Duodenal mucosa (tissue), 2 donors: Measurements from ENCODE around the gene VPS52.
"Not testable (repeated sequence)": the region's sequence is repeated elsewhere in the genome, so short reads cannot be mapped to it uniquely, and the experiment has no call there.

Experiments used
- H3K27ac ChIP-seq: one replicate; pipeline ENCODE4 v1.7.0; 2013; ENCODE audit warnings: low read depth, low read length
- H3K27me3 ChIP-seq, 2 donors: one replicate each; pipeline ENCODE4 v1.7.0; 2013; ENCODE audit warnings: low read length in 2 of 2, control low read depth in 1 of 2; ENCODE audit not compliant: insufficient read depth in 2 of 2, control insufficient read depth in 1 of 2
- H3K36me3 ChIP-seq, 2 donors: one replicate each; pipeline ENCODE4 v1.7.0; 2013; ENCODE audit warnings: low read length in 2 of 2, control low read depth in 1 of 2; ENCODE audit not compliant: insufficient read depth in 2 of 2, control insufficient read depth in 1 of 2
- H3K4me1 ChIP-seq, 2 donors: one replicate each; pipeline ENCODE4 v1.7.0; 2013; ENCODE audit warnings: low read length in 2 of 2, control low read depth in 1 of 2; ENCODE audit not compliant: insufficient read depth in 2 of 2, control insufficient read depth in 1 of 2
- H3K4me3 ChIP-seq, 2 donors: one replicate each; pipeline ENCODE4 v1.7.0; 2013; ENCODE audit warnings: low read length in 2 of 2, low read depth in 1 of 2
- H3K9ac ChIP-seq, 2 donors: one replicate each; pipeline ENCODE4 v1.7.0; 2013; ENCODE audit warnings: low read length in 2 of 2, low read depth in 1 of 2
- H3K9me3 ChIP-seq, 2 donors: one replicate each; pipeline ENCODE4 v1.7.0; 2013; ENCODE audit warnings: low read length in 2 of 2, control low read depth in 1 of 2; ENCODE audit not compliant: control insufficient read depth in 1 of 2

The VPS52 gene

DNA sequence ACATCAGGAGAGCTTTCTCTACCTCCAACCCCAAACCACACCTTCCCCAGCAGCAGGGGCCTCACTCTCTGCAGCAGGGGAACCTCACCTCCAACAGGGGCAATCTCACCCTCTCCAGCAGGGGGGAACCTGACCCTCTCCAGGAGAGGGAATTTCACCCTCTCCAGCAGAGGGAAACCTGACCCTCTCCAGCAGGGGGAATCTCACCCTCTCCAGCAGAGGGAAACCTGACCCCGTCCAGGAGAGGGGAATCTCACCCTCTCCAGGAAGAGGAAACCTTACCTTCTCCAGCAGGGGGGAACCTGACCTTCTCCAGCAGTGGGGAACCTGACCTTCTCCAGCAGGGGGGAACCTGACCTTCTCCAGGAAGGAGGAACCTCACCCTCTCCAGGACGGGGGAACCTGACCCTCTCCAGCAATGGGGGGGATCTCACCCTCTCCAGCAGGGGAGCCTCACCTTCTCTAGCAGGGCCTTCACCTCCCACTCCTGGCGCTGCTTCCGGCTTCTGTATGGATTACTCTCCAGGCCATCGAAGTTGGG is 8.4 kb upstream of the VPS52 start:
- H3K4me1 ChIP-seq, result peaks cover 25 to 29% of the 10 kb centered on the region in 2 donors
- H3K27me3 ChIP-seq, result no peaks in the 10 kb centered on the region
- H3K4me3 ChIP-seq, result no peak overlapping the region
- no peaks in the 10 kb centered on the region for H3K9me3 ChIP-seq
- peaks cover 32 to 64% of the 10 kb centered on the region in 2 donors for H3K36me3 ChIP-seq
- H3K9ac ChIP-seq, result no peak overlapping the region
- no peak overlapping the region for H3K27ac ChIP-seq

DNA sequence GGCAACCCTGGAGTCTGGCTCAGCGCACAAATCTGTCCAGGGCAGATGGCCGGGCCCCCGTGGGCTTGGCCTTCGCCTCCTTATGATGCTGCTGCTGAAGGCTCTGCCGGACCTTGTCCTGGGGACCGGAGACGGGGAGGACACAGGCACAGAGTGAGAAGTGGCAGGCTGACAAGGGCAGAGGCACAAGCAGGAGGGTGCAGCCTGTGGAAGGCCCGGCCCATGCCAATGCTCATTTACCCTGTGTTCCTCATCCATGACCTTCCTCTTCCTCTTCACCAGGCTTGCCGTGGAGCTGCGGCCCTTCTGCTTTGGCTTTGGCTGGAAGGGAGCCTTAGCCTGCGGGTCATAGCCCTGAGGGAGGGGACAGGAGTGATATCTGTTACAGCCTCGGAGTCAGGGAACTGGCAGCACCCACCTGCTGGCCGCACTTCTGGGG is 7.6 kb upstream of the VPS52 start:
- no peak overlapping the region for H3K27ac ChIP-seq
- no peak overlapping the region for H3K9ac ChIP-seq
- no peaks in the 10 kb centered on the region for H3K9me3 ChIP-seq
- peaks cover 36 to 65% of the 10 kb centered on the region in 2 donors for H3K36me3 ChIP-seq
- no peaks in the 10 kb centered on the region for H3K27me3 ChIP-seq
- H3K4me3 ChIP-seq, result no peak overlapping the region
- peaks cover 33 to 37% of the 10 kb centered on the region in 2 donors for H3K4me1 ChIP-seq

DNA sequence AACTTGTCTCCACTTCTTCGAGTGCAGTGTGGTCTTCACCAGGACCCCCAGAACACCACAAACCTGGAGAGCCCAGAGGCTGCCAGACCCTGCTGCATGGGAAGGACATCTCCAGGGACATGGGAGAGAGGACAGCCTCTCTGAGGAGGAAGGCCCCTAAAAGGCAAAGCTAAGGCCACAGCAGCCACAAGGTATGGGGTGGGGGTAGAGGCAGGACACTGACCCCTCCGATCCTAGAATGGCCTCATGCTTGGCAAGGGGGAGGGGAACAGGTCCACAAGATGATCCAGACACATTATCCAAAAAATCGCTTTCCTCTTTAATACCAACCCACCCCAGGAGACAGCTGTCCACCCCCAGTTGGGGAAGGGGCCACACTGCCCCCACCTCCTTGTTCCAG is 7.1 kb upstream of the VPS52 start:
- Histone ChIP-seq H3K27me3 (no peaks in the 10 kb centered on the region), H3K27ac (no peak overlapping the region), H3K9me3 (no peaks in the 10 kb centered on the region), H3K9ac (no peak overlapping the region), H3K4me3 (no peak overlapping the region), H3K36me3 (peaks cover 38 to 63% of the 10 kb centered on the region in 2 donors), H3K4me1 (peaks cover 36 to 41% of the 10 kb centered on the region in 2 donors)

DNA sequence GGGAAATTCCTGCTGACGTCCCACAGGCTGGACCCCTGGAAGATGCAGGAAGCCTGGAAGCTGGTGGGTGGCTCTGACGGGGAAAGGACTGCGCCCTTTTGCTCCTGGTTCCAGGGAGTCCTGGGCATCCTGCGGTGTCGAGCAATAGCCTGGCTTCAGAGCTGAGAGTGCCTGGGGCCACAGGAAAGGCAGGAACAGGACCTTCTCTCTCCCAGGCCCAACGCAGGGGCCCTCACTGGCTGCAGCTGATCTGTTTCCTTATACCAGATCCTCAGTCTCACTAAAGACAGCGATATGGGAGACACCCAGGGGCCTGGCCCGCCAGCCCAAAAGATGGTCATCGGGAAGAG is 6.7 kb upstream of the VPS52 start:
- Histone ChIP-seq H3K27ac (no peak overlapping the region), H3K27me3 (no peaks in the 10 kb centered on the region), H3K9me3 (no peaks in the 10 kb centered on the region), H3K4me1 (peaks cover 36 to 46% of the 10 kb centered on the region in 2 donors), H3K9ac (no peak overlapping the region), H3K4me3 (no peak overlapping the region), H3K36me3 (peaks cover 36 to 59% of the 10 kb centered on the region in 2 donors)

DNA sequence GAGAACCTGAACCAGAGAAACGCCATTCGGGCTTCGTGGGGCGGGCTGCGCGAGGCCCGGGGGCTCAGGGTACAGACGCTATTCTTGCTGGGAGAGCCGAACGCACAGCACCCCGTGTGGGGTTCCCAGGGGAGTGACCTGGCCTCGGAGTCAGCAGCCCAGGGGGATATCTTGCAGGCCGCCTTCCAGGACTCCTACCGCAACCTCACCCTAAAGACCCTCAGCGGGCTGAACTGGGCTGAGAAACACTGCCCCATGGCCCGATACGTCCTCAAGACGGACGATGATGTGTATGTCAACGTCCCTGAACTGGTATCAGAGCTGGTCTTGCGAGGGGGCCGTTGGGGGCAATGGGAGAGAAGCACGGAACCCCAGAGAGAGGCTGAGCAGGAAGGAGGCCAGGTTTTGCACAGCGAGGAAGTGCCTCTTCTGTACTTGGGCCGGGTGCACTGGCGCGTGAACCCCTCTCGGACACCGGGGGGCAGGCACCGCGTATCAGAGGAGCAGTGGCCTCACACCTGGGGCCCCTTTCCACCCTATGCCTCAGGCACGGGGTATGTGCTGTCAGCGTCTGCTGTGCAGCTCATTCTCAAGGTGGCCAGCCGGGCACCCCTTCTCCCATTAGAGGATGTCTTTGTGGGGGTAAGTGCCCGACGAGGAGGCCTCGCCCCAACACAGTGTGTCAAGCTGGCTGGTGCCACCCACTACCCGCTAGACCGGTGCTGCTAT is 6.2 kb upstream of the VPS52 start:
- Histone ChIP-seq H3K9me3 (no peaks in the 10 kb centered on the region), H3K27me3 (no peaks in the 10 kb centered on the region), H3K4me1 (peaks cover 41 to 51% of the 10 kb centered on the region in 2 donors), H3K9ac (peak overlapping the region; percentile 75 to 86), H3K27ac (peak overlapping the region; percentile 85), H3K4me3 (peak overlapping the region; percentile 80 to 85), H3K36me3 (peaks cover 36 to 58% of the 10 kb centered on the region in 2 donors)

DNA sequence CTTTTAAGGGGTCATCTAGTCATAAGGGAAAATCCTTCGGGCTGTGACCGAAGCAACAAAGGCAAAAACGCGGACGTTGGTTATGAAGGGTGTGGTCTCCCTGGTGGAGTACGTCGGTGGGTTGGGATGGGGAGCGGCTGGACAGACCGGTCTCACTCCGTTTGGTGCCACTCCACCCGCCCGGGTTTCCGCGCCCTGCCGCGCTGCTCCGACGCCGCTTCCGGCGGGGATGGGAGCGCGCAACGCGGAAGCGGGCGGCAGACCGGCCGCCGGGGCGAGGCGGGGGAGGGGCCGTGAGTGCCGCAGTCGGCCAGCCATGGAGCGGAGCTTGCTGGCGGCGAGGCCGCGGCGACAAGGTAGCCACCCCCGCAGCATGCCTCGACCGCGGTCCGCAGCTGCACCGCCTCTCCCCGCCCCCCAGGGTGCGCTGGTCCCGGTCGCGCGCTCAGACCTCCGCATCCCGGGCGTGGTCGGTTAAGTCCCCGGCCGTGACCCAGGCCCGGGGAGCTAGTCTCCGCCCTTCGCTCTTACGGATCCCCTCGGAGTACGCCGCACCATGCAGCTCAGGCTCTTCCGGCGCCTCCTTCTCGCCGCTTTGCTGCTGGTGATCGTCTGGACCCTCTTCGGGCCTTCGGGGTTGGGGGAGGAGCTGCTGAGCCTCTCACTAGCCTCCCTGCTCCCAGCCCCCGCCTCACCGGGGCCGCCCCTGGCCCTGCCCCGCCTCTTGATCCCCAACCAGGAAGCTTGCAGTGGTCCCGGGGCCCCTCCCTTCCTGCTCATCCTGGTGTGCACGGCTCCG is 5.4 kb upstream of the VPS52 start, which contains the start of gene B3GALT4:
B3GALT4 (plus strand) TSS at position 260 of the 799 bp plus-strand sequence; CDS start at position 557, 297 bp downstream.
- no peaks in the 10 kb centered on the region for H3K9me3 ChIP-seq
- peak within 1 kb of the TSS; percentile 80 to 85 for H3K4me3 ChIP-seq
- no peaks in the 10 kb centered on the region for H3K27me3 ChIP-seq
- peaks cover 36 to 58% of the 10 kb centered on the region in 2 donors for H3K36me3 ChIP-seq
- H3K4me1 ChIP-seq, result peaks cover 45 to 57% of the 10 kb centered on the region in 2 donors
- H3K27ac ChIP-seq, result peak within 1 kb of the TSS; percentile 85
- peak within 1 kb of the TSS; percentile 75 to 86 for H3K9ac ChIP-seq

DNA sequence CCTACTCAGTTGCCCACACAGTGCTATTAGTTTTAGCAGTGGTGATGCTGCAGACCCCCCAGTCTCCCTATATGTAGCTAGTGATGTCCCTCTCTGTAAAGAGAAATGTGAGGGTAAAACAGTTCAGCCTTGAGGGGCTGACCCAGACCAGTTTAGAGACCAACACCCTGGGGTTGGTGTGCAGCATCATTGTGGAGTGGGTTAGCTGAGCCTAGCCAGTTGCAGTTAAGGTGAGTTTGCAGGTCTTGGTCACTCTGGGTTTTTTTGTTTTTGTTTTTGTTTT is 4.8 kb upstream of the VPS52 start:
- Histone ChIP-seq H3K9me3 (no peaks in the 10 kb centered on the region), H3K27me3 (no peaks in the 10 kb centered on the region), H3K4me1 (peaks cover 45 to 57% of the 10 kb centered on the region in 2 donors), H3K9ac (peak overlapping the region; percentile 75 to 86), H3K36me3 (peaks cover 33 to 53% of the 10 kb centered on the region in 2 donors), H3K4me3 (peak overlapping the region; percentile 80 to 85), H3K27ac (peak overlapping the region; percentile 80)

DNA sequence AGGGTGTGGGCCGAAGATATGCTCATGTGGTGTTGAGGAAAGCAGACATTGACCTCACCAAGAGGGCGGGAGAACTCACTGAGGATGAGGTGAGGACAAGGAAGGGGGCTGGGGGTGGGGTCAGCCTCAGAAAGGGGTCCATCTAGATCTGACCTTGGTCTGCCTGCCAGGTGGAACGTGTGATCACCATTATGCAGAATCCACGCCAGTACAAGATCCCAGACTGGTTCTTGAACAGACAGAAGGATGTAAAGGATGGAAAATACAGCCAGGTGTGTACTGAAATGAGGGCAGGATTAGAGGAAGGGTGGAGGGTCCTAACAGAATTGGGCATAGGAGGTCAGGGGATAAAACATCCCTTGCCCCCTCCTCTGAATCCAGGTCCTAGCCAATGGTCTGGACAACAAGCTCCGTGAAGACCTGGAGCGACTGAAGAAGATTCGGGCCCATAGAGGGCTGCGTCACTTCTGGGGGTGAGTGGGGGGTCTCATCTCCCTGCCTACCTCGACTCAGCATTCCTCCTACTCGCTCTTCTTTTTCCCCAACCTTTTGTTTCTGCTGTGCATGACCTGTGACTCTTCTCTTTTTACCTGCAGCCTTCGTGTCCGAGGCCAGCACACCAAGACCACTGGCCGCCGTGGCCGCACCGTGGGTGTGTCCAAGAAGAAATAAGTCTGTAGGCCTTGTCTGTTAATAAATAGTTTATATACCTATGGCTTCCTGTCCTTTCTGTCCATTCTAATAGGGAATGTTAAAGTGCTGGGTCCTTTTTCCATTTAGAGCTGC is 4.3 kb upstream of the VPS52 start:
- Histone ChIP-seq H3K9ac (peak overlapping the region; percentile 75 to 86), H3K36me3 (peaks cover 28 to 49% of the 10 kb centered on the region in 2 donors), H3K4me1 (peaks cover 47 to 59% of the 10 kb centered on the region in 2 donors), H3K4me3 (peak overlapping the region; percentile 80 to 85)
- not testable (repeated sequence) for H3K27ac ChIP-seq, H3K9me3 ChIP-seq, H3K27me3 ChIP-seq

DNA sequence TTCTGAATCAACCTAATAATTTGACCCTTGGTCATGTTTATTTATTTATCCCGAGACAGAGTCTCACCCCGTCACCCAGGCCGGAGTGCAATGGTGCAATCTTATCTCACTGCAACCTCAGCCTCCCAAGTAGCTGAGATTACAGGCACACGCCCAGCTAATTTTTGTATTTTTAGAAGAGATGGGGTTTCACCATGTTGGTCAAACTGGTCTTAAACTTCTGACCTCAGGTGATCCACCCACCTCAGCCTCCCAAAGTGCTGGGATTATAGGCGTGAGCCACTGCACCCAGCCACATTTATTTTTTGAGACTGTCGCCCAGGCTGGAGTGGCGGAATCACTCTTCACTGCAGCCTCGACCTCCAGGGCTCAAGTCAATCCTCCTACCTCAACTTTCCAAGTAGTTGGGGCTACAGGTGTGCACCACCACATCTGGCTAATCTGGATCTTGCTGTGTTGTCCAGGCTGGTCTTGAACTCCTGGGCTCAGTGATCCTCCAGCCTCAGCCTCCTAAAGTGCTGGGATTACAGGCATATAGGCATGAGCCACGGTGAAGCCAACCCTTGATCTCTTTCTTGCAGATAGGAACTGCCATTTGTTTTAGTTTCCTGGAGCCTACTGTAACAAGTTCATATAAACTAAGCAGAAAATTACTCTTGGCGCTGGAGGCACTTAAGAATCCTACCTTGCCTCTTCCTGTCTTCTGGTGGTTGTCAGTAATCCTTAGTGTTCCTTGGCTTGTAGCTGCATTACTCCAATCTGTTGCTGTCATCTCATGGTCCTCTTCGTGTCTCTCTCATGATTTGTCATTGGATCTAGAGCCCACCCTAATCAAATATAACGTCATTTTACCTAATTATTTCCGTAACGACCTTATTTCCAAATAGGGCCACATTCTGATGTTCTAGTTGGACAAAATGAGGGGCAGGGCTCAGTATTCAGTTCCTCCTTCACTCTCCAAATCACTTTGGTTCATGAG is 2.5 kb upstream of the VPS52 start:
- Histone ChIP-seq H3K9me3 (no peaks in the 10 kb centered on the region), H3K27me3 (no peaks in the 10 kb centered on the region), H3K4me1 (peaks cover 49 to 61% of the 10 kb centered on the region in 2 donors), H3K4me3 (peak overlapping the region; percentile 81 to 98), H3K9ac (peak overlapping the region; percentile 35 to 98), H3K36me3 (peaks cover 26 to 37% of the 10 kb centered on the region in 2 donors), H3K27ac (no peak overlapping the region)
